Measurements from ENCODE around the gene MYO5A. TPM values are rescaled to one million over a fixed set of nuclear protein-coding genes. Genes with fewer than 3 reads are reported as not detected.
"Not testable (repeated sequence)": the region's sequence is repeated elsewhere in the genome, so short reads cannot be mapped to it uniquely, and the experiment has no call there.

MYO5A gene
- 28.4 TPM for total RNA-seq

DNA sequence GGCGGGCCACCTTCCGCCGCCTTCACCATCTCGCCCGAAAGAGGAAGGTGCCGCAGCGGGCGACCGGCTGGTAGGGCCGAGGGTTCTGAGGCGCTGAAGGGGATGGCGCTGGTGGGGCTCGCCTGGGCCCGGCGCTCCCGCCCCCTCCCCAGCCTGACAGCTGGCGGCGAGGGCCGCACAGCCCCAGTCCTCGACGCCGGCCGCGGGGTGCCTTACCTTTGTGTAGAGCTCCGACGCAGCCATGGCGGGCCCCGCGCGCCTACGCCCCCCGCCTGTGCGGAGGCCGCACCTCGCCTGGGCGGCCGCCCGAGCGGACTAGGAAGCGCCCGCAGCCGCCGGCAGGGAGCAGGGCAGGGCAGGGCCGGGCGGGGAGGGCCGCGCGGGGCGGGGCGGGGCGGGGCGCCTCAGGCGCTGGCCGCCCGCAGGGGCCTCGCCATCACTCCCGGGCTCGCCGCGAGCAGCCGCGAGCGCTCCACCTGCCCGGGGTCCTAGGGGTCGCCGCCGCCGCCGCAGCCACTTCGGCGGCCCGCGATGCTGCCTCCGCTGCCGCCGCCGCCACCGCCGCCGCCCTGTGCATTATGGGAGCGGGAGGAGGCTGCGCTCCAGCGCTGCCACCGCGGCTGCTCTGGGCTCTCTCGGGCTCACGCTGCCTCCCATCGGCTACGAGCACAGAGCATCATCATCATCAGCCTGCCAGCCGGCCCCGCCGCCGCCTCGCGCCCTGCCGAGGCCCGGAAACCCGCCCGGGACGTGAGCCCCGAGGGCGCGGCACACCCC, at the start of gene MYO5A:
Gene MYO5A (minus strand): TSS at position 317 of the 777 bp plus-strand sequence. CDS start 74 bp downstream, at position 243.
- DNase-seq: peak; percentile 76

DNA sequence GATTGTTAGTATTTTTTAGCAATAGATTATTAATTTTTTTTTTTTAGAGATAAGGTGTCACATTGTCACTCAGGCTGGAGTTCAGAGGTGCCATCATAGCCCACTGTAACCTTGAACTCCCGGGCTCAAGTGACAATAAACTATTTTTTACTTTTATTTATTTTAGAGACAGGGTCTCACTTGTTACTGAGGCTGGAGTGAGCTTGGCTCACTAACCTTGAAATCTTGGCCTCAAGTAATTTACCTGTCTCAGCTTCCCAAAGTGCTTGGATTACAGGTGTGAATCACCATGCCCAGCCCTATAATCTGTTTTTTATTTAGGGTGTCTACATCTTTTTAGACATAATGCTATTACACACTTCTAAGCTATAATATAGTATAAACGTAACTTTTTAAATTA, 48.0 kb upstream of the MYO5A start:
- DNase-seq: no peak

DNA sequence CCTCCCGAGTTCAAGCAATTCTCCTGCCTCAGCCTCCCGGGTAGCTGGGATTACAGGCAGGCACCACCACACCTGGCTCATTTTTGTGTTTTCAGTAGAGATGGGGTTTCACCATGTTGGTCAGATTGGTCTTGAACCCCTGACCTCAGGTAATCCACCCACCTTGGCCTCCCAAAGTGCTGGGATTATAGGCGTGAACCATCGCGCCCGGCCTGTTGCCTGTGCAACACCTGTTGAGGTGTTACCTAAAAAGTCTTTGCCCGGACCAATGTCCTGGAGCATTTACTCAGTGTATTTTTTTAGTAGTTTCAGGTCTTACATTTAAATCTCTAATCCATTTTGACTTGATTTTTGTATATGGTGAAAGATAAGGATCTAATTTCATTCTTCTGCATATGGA, 46.9 kb upstream of the MYO5A start:
- not testable (repeated sequence) for DNase-seq

DNA sequence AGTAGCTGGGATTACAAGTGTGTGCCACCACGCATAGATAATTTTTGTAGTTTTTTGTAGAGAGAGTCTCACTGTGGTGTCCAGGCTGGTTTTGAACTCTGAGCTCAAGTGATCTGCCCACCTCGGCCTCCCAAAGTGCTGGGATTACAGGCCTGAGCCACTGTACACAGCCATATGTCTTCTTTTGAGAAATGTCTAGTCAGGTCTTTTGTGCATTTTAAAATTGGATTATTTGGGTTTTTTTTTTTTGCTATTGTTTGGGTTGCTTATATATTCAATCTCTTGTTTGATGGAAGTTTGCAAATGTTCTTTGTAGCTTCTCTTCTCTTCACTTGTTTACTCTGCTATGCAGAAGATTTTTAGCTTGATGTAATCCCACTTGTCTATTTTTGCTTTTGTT, 46.4 kb upstream of the MYO5A start:
- DNase-seq: no peak

DNA sequence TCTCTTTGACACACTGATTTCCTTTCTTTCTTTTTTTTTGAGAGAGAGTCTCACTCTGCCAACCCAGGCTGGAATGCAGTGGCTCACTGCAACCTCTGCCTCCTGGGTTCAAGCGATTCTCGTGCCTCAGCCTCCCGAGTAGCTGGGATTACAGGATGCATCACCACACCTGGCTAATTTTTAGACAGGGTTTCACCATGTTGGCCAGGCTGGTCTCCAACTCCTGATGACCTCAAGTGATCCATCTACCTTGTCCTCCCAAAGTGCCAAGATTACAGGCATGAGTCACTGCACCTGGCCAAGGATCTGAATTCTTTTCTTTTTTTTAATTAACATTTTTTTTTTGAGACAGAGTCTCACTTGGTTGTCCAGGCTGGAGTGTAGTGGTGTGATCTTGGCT, 45.9 kb upstream of the MYO5A start:
- not testable (repeated sequence) for DNase-seq

DNA sequence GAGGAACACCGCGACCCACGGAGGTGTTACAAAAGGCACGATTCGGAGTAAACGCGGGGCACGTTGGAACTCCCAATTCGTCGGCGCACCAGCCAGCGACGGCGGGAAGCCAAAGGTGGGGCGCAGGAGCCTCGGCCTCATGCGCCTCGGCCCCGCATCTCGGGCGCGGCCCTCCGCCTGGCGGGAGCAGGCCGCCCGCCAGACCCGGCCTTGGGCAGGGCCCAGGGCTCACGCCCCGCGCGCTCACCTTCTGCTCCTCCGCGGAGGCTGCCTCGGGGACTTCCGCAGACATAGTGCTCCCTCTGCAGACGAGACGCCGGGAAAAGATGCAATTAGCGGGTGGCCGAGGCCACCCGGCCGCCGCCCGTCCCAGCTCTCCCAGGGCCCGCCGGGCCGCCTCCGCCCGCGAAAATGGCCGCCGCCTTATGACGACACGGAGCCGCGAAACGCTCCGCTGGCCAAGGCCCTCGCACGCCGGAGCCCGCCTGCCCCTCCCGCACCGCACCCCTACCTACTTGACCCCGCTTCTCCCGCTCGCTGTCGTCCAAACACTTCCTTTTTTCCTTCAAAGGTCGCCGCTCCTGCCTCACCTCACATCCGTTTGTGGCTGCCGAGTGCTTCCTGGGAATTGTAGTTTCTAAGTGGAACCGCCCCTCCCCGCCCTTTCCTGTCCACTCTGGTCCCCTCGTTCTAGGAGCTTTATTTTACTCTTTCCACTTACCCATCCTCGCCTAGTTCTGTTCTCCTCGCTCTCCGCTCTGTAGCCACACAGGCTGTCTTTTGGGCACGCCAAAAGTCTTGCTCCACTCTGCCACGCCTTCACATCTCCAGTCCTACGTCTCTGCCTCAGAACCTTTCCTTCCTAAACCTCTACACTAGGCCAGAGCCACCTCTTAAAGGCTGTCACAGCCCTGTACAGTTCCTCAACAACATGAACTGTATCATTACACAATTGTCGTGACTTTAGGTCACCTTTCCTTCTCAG, 40.2 kb upstream of the MYO5A start, which contains the start of gene ARPP19:
Gene ARPP19 (minus strand): TSS at position 430 of the 985 bp plus-strand sequence. CDS start 138 bp downstream, at position 292.
- DNase-seq: peak; percentile 95

DNA sequence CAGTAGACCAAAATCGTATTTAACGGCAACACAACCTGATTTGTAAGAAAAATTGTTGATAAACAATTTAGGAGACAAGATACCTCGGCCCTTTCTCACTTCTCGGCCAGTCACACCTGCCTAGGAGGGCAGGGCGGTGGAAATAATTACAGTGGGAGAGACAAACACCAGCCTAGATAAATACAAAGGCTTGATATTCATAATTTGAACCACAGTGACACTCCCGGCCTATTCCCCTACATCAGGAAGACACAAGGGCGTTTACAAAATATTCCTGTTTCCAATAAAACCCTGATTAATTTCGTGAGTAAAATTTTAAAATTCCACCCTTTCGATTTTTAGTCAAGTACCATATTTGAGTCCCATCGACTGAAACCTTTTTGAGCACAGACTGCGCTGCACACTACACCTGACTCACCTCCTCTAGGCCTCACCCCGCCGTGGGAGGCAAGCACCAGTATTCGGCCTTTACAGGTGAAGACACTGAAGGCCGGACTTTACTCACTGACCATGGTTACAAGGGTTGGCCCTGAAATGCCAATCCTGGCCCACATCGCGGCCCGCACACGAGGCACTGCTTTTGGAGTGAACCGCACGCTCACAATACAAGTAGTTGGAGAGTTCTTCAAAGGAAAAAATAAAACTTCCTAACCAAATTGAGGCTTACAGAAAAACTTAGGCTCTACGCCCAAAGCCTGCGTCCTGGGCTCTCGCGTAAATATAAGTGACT, 39.4 kb upstream of the MYO5A start:
- peak; percentile 65 for DNase-seq

DNA sequence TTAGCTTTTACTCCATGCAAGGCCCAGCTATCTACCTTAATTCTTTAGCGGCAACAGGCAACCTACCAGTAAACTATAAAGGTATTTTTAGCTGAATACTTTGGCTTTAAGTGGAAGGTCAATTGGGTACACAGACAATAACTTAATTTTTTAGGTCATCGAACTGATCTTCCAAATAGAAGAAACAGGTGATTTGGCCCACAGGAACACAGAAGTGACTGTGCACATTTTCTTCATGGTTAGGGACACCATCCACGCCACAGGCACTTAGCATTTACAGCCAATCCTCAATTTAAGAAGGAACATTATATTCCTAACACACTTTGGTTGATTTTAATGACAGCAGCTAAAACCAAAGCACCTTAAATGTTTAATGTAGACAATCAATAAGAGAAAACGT, 38.2 kb upstream of the MYO5A start:
- DNase-seq: no peak

DNA sequence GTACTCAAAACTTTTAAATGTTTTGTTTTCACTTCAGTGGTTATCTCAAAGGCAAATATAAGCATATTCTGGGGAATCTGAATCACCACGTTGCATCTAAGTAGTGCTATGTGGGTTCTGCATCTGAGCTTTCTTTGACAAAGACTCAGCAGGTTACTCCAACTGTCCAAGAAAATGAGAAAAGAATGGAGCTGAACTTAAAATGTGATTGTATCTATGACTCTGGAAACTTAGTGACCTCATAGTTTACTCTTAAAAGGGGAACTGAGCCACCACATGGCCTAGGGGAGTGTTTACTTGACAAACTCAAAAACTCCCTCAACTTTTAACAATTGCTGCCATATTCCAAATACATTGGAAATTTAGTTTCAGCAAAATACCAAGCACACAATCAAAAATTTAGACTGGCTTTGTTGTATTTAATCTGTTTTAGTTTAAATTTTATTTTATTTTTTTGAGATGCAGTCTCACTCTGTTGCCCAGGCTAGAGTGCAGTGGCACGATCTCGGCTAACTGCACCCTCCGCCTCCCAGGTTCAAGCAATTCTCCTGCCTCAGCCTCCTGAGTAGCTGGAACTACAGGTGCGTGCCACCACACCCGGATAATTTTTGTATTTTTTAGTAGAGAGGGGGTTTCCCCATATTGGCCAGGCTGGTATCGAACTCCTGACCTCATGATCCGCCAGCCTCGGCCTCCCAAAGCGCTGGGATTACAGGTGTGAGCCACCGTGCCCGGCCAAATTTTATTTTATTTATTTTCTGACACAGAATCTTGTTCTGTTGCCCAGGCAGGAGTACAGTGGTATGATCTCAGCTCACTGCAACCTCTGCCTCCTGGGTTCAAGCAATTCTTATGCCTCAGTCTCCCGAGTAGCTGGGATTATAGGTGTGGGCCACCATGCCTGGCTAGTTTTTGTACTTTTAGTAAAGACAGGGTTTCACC, 37.0 kb upstream of the MYO5A start:
- not testable (repeated sequence) for DNase-seq

DNA sequence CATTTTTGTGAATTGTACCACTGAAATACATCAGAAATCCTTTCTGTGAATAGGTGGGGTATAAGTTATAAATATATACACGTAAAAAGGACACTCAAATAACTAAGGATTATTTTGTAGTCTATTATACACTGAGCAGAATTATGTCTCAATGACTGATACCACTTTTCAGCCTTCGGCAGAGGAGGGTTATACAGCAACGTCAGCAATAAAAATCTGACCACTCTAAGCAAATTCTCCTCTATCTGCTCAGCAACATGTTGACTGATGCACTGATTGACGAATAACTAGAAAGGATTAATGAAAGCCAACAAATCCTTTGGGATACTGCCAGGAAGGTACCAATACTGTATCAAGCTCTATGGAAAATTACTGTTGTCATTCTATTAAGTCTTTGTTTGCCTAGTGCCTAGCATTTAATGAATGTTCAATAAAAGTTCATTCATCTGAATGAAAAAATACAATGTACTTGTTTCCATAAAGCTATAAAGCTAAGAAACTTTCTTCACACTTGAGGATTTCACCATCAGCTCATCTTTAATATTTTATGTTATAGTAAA, 34.9 kb upstream of the MYO5A start:
- DNase-seq: no peak

DNA sequence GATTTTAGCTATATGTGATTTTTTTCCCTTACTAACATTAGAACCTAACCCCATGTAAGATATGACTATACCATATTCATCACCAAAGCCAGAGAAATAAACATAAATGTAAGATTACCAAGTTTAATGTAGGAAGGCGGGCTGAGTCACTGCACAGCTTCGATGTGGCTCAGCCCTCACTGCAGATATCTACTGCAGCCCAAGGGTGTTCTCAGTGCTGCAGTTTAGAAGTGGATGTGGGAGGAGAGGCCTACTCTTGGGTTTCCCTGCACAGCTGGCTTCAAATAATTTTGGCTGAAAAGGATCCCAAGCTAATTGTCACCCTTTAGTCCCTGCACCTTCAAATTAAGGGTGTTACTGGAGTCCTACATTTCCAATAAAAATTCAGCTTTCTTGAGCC, 30.9 kb upstream of the MYO5A start:
- DNase-seq: no peak

DNA sequence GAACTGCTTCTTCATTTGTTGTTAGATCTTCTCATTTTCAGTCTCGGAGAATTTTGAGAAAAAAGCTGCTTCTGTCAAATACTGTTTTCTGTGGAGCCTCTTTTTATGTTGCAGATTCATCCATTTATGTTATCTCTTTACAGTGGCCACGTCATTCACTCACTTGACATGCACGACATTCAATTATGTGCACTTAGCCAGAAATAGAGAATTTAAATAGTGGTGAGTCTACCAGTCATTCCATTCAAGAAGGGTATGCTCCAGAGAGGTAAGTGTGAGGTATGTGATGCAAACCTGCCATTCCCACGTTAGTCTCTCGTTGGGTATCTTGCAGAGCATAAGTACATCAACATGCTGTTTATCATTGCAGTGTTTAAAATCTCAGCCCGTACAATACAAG, 30.3 kb upstream of the MYO5A start:
- DNase-seq: no peak

DNA sequence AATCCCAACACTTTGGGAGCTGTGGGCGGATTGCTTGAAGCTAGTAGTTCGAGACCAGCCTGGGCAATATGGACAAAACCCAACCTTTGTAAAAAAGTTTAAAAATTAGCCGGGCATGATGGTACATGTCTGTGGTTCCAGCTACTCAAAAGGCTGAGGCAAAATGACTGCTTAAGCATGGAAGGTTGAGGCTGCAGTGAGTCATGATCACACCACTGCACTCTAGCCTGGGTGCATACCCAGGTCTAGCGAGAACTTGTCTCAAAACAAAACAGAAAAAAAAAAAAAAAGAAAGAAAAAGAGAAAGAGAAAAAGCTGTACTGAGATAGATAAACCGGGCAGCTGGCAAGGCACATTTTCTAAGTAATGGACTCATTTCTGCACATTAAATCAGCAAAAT, 29.5 kb upstream of the MYO5A start:
- DNase-seq: no peak

DNA sequence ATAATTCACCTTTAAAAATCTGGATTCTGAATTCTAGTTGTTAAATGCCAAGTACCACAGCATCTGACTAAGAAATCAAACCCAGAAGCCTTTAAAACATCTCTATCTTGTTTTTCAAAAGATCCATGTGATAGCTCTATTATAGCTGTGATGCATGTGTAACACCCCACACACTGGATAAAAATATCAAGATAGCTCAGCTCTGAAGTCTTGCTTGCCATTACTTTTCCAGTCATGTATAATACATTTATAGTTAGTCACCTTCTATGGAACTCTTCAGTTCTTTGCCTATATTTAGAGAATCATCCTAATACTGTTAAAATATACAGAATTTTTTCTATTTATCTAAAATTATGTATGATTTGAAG, 28.6 kb upstream of the MYO5A start:
- no peak for DNase-seq

DNA sequence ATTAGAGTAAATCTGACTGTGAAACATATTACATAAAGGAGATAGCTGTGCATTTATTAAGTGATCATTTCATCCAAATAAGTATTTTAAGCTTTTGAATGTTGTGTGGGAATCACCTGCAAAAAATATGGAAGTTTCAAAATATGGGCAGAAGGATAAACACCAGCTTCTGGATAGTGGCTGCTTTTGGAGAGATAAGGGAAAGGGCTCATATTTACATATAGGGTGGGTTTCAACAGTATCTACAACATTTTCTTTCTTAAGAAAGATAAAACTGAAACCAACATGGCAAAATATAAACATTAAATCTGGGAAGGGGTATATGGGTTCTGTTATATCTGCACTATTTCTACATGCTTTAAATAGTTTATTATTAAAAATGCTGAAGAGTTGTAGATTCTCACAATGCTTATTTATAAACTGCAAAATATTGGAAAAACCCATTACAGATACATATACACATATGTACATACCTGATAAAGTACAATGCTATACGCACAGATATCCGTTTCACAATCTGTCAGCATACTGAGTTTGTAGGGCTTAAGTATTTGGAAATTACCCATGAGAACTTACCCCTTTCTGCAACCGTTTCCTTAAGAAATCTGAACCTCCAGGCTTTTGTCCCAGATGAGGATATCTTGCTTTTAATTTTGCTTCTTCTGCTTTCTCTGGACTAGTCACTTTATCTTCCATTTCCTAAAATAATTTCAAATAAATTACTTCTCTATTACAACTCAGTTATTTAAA, 28.0 kb upstream of the MYO5A start:
- no peak for DNase-seq

DNA sequence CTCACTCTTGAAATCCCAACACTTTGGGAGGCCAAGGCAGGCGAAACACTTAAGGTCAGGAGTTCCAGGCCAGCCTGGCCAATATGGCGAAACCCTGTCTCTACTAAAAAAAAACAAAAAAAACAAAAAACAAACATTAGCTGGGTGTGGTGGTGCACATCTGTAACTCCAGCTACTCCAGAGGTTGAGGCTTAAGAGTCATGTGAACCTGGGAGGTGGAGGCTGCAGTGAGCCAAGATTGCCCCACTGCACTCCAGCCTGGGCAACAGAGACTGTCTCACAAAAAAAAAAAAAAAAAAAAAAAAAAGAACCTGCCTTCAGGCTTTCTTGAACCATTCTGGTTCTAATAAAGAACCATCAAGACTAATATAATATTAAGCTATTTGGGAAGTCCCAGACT, 23.6 kb upstream of the MYO5A start:
- no peak for DNase-seq

DNA sequence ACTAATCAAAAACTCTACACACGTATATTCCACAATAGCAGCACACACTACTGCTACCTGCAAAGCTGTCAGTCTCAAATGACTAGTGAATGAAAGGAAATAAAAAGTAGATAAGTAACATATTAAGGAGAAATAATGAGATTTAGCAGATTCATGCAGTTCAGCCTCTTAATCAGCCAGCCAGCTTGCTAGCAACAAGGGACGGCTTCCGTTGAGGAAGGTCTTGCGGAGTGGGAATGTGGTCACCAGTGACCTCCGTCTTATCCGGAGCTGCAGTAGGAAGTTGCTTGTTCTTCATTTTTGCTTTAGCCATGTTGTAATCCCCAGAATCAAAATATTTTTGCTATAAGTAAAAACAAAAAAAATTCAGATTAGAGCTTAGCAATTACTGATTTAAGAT, 23.1 kb upstream of the MYO5A start:
- no peak for DNase-seq

DNA sequence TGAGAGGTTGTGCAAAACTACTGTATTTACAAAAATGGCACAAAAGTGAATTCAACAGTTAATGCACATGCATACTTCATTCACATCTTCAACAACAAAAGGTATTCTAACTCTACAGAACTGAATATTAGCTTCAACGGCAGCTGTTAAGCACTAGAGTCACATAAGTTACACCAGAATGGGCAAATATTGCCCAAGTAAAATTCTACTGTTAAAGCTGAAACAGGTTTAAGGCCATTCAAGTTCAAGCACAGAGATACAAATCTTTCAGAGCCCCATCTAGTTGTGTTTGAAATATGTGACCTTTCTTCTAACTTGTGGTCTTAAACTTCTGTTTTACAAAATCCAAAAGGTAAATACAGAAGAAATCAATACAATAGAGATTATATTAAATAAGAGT, 22.5 kb upstream of the MYO5A start:
- not testable (repeated sequence) for DNase-seq

DNA sequence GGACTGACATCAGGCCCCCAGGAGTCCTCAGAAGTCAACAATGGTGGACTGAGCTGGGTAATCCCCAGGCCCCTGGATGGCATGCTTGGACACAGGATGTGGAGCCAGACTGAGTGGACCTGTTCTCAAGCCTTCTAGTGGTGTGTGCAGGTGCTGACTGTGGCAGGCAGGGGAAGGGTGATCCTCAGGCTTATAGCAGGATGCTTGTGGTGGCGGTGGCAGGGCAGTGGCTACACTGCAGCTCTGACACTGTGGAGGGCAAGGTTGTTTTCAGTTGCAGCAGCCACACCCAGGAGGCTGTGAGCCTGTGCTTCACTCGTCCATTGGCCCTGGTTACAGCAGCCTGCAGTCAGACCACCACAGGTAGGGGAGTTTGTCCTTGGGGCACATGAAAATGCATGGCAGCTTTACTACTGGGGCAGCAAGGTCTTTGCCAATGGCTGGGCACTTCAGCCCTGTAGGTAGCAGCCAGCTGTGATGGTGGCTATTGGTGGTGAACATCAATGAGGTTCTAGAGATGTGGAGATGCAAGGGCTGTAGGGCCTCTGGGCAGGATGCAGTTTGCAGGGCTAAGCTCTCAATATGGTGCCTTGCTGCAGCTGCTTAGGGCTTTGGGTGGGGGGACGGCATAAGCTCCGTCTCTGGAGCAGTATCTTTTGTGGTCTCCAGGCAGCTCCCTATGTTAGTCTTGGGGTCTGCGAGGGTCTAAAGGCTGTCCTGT, 17.5 kb upstream of the MYO5A start:
- no peak for DNase-seq
